Smooth muscle cell (in vitro differentiated cells): Measurements from ENCODE around the gene EVI5L. TPM values are rescaled to one million over a fixed set of nuclear protein-coding genes. Genes with fewer than 3 reads are reported as not detected.

Experiments used
- DNase-seq: peaks from one replicate; lab custom pipeline; 2025; ENCODE audit not compliant: unreplicated experiment; lab: John Stamatoyannopoulos, UW
- H2AFZ ChIP-seq: fragments of 200-600 bp; sonication (generic); 2 replicates; pipeline ENCODE4 v1.6.0; 2016; ENCODE audit warnings: antibody characterized with exemption, low read depth, mild to moderate bottlenecking
- H3F3A ChIP-seq: fragments of 200-600 bp; sonication (generic); 2 replicates; pipeline ENCODE4 v1.6.0; 2017; ENCODE audit warnings: antibody characterized with exemption, low read depth
- H3K27ac ChIP-seq: fragments of 200-600 bp; sonication (generic); 2 replicates; pipeline ENCODE4 v1.5.1; 2016; ENCODE audit warnings: low read depth, mild to moderate bottlenecking
- H3K27me3 ChIP-seq: fragments of 200-600 bp; sonication (generic); 2 replicates; pipeline ENCODE4 v1.6.1; 2016; ENCODE audit warnings: low read depth, mild to moderate bottlenecking
- H3K36me3 ChIP-seq: fragments of 200-600 bp; sonication (generic); 2 replicates; pipeline ENCODE4 v1.5.1; 2016; ENCODE audit warnings: low read depth
- H3K4me1 ChIP-seq: fragments of 200-600 bp; sonication (generic); 2 replicates; pipeline ENCODE4 v1.5.1; 2016; ENCODE audit warnings: low read depth
- H3K4me2 ChIP-seq: fragments of 200-600 bp; sonication (generic); 2 replicates; pipeline ENCODE4 v1.6.0; 2016; ENCODE audit warnings: mild to moderate bottlenecking
- H3K4me3 ChIP-seq: fragments of 200-600 bp; sonication (generic); 2 replicates; pipeline ENCODE4 v1.5.1; 2016; ENCODE audit warnings: mild to moderate bottlenecking
- H3K79me2 ChIP-seq: fragments of 200-600 bp; sonication (generic); 2 replicates; pipeline ENCODE4 v1.6.0; 2016; ENCODE audit warnings: low read depth, mild to moderate bottlenecking
- H3K9ac ChIP-seq: fragments of 200-600 bp; sonication (generic); 2 replicates; pipeline ENCODE4 v1.6.0; 2016; ENCODE audit warnings: low read depth
- H3K9me3 ChIP-seq: fragments of 200-600 bp; sonication (generic); replicated peaks from 2 replicates; pipeline ENCODE4 v1.5.1; 2016; ENCODE audit warnings: low read depth
- H4K20me1 ChIP-seq: fragments of 200-600 bp; sonication (generic); 2 replicates; pipeline ENCODE4 v1.6.0; 2016; ENCODE audit warnings: low read depth
- WGBS: methylation state at CpG from one replicate; pipeline ENCODE4 v1.1.7; 2016; ENCODE audit warnings: low lambda C conversion rate; 5-methylcytosine and 5-hydroxymethylcytosine counted together
- polyA plus RNA-seq: library from polyadenylated mRNA; unstranded; fragments of >200 nt; fragmentation: Nextera tagmentation; extraction: Ambion mirVana; gene quantifications from 2 replicates; pipeline ENCODE4 v1.2.1, GENCODE V29; 2016
- total RNA-seq: library from RNA; depleted of rRNA; stranded (reverse); fragments of >200 nt; gene quantifications from 2 replicates; pipeline ENCODE4 v1.2.3, GENCODE V29; 2014
- TF ChIP-seq, protein P1 (sequence below): fragments of 200-600 bp; sonication (generic); IDR thresholded peaks from 2 replicates; pipeline ENCODE4 v1.5.1; 2017; ENCODE audit warnings: borderline replicate concordance, mild to moderate bottlenecking, antibody characterized with exemption; ENCODE audit not compliant: insufficient read depth, poor library complexity, severe bottlenecking

Gene EVI5L
- total and polyA plus RNA-seq, 2 experiments from 2014 or later: 8.8 to 21.2 TPM

DNA sequence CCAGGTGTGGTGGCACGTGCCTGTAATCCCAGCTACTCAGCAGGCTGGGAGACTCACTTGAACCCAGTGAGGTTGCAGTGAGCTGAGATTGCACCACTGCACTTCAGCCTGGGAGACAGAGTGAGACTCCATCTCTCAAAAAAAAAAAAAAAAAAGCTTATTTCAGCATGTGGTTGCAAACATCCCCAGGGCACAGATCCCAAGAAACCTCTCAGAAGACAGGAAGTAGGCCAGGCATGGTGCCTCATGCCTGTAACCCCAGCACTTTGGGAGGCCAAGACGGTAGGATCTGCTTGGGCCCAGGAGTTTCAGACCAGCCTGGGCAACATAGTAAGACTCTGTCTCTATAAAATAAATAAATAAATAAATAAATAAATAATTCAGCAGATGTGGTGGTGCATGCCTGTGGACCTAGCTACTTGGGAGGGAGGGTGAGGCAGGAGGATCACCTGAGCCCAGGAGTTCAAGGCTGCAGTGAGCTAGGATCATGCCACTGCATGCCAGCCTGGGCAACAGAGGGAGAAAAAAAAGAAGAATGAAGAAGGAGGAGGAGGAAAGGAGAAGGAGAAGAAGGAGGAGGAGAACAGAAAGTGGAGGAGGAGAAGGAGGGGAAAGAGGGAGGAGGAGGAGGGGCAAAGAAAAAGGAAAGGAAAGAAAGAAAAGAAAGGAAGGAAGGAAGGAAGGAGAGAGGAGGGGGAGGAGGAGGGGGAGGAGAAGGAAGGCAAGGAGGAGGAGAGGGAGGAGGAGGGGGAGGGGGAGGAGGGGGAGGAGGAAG is 54.0 kb downstream of the EVI5L start:
- WGBS: 68% methylated on average over 2 of the region's 2 CpGs
- Histone ChIP-seq H3K27me3 (no peaks in the 10 kb centered on the region), H2AFZ (no peak overlapping the region), H3K27ac (no peak overlapping the region), H3F3A (no peaks in the 10 kb centered on the region), H3K9me3 (no peaks in the 10 kb centered on the region), H3K36me3 (no peaks in the 10 kb centered on the region), H4K20me1 (no peaks in the 10 kb centered on the region), H3K4me1 (no peaks in the 10 kb centered on the region), H3K79me2 (no peaks in the 10 kb centered on the region), H3K9ac (no peak overlapping the region), H3K4me2 (no peak overlapping the region), H3K4me3 (no peak overlapping the region)
- TF ChIP-seq, protein P1, sequence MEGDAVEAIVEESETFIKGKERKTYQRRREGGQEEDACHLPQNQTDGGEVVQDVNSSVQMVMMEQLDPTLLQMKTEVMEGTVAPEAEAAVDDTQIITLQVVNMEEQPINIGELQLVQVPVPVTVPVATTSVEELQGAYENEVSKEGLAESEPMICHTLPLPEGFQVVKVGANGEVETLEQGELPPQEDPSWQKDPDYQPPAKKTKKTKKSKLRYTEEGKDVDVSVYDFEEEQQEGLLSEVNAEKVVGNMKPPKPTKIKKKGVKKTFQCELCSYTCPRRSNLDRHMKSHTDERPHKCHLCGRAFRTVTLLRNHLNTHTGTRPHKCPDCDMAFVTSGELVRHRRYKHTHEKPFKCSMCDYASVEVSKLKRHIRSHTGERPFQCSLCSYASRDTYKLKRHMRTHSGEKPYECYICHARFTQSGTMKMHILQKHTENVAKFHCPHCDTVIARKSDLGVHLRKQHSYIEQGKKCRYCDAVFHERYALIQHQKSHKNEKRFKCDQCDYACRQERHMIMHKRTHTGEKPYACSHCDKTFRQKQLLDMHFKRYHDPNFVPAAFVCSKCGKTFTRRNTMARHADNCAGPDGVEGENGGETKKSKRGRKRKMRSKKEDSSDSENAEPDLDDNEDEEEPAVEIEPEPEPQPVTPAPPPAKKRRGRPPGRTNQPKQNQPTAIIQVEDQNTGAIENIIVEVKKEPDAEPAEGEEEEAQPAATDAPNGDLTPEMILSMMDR: no peak
- no peak for DNase-seq

DNA sequence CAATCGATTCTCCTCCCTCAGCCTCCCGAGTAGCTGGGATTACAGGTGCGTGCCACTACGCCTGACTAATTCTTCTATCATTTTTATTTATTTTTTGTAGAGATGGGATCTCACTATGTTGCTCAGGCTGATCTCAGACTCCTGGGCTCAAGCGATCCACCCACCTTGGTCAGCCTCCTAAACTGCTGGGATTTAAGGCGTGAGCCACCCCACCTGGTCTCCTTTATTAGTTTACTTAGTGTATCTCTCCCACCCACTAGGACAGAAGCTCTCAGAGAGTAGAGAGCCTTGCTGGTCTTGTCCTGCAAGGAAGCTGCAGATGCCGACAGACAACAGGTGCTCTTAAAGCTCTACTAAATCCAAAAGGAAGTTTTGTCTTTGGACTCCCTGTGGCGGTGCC is 55.8 kb downstream of the EVI5L start:
- Histone ChIP-seq H3K4me3 (no peak overlapping the region), H3K36me3 (no peaks in the 10 kb centered on the region), H3F3A (no peaks in the 10 kb centered on the region), H2AFZ (no peak overlapping the region), H3K27me3 (no peaks in the 10 kb centered on the region), H4K20me1 (no peaks in the 10 kb centered on the region), H3K4me1 (no peaks in the 10 kb centered on the region), H3K27ac (no peak overlapping the region), H3K9ac (no peak overlapping the region), H3K79me2 (no peaks in the 10 kb centered on the region), H3K9me3 (no peaks in the 10 kb centered on the region), H3K4me2 (no peak overlapping the region)
- DNase-seq: no peak
- WGBS: 91% methylated on average over 8 of the region's 8 CpGs
- TF ChIP-seq, protein P1: no peak

DNA sequence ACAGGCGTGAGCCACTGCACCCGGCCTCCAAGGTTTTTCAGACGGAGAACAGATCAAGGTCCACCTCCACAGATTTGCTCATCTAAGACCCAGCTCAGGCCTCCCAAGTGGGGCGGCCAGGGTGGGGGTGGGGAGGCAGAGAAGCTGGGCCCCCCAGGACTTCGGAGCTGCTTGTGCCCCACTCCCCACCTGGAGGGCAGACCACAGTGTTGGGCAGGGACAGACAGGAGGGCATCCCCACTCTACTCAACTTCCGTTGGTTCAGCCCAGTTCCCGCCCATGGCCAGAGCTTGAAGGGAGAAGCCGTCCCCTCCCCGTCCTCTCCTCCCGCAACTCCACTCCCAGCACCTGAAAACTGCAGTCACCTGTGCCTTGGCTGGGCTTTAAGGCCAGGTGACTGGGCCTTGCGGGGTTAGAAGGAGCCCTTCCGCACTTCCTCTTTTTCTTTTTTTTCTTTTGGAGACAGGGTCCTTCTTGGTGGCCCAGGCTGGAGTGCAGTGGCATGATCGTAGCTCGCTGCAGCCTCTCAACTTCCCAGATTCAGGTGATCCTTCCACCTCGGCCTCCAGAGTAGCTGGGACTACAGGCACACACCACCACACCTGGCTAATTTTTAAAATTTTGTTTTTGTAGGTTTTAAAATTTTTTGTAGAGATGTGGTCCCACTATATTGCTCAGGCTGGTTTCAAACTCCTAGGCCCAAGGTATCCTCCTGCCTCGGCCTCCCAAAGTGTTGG is 57.6 kb downstream of the EVI5L start:
- WGBS: 86% methylated on average over 16 of the region's 16 CpGs
- DNase-seq: no peak
- Histone ChIP-seq H3K4me1 (no peaks in the 10 kb centered on the region), H4K20me1 (no peaks in the 10 kb centered on the region), H3K9ac (no peak overlapping the region), H3K4me2 (peak overlapping the region; percentile 92), H3K27me3 (no peaks in the 10 kb centered on the region), H3F3A (no peaks in the 10 kb centered on the region), H3K9me3 (no peaks in the 10 kb centered on the region), H3K4me3 (peak overlapping the region; percentile 68), H2AFZ (no peak overlapping the region), H3K27ac (no peak overlapping the region), H3K79me2 (no peaks in the 10 kb centered on the region), H3K36me3 (no peaks in the 10 kb centered on the region)
- TF ChIP-seq, protein P1: no peak
